Endothelial cell (in vitro differentiated cells): Measurements from ENCODE around the gene DALRD3. TPM values are rescaled to one million over a fixed set of nuclear protein-coding genes. Genes with fewer than 3 reads are reported as not detected.

Experiments
- DNase-seq: peaks from one replicate; pipeline ENCODE4 v3.0.0; 2021; ENCODE audit warnings: low spot score
- H3K27ac Mint-ChIP-seq: one replicate; pipeline ENCODE4 v1.8.0; 2021; ENCODE audit warnings: mixed read lengths, inconsistent platforms; ENCODE audit not compliant: unreplicated experiment
- H3K27me3 Mint-ChIP-seq: one replicate; pipeline ENCODE4 v1.8.0; 2021; ENCODE audit warnings: mild to moderate bottlenecking, moderate library complexity, mixed read lengths, inconsistent platforms; ENCODE audit not compliant: unreplicated experiment
- H3K36me3 Mint-ChIP-seq: one replicate; pipeline ENCODE4 v1.8.0; 2021; ENCODE audit warnings: mild to moderate bottlenecking, low read depth, mixed read lengths, inconsistent platforms; ENCODE audit not compliant: unreplicated experiment
- H3K4me1 Mint-ChIP-seq: one replicate; pipeline ENCODE4 v1.8.0; 2021; ENCODE audit warnings: mild to moderate bottlenecking, mixed read lengths, inconsistent platforms; ENCODE audit not compliant: unreplicated experiment
- H3K4me3 Mint-ChIP-seq: one replicate; pipeline ENCODE4 v1.8.0; 2021; ENCODE audit warnings: mild to moderate bottlenecking, mixed read lengths, inconsistent platforms; ENCODE audit not compliant: unreplicated experiment
- H3K9me3 Mint-ChIP-seq: one replicate; pipeline ENCODE4 v1.8.0; 2021; ENCODE audit warnings: mixed read lengths, inconsistent platforms; ENCODE audit not compliant: unreplicated experiment
- CTCF ChIP-seq: fragments of 200-600 bp; sonication (generic); IDR thresholded peaks from one replicate; pipeline ENCODE4 v1.5.0; 2021; ENCODE audit warnings: antibody characterized with exemption; ENCODE audit not compliant: unreplicated experiment
- total RNA-seq: library from RNA; stranded (reverse); fragmentation: NEBNext Ultra II Directional; extraction: Animal tissue kit (Norgen Biotek cat#: 25700); gene quantifications from one replicate; pipeline ENCODE4 v1.2.1, GENCODE V29; 2021; ENCODE audit not compliant: unreplicated experiment

Gene DALRD3
- total RNA-seq, 1 donor from 2014 or later: 27.8 TPM

- no peak for DNase-seq
- Mint-ChIP-seq H3K4me1 (peaks cover 15% of the 10 kb centered on the region), H3K4me3 (no peak overlapping the region), H3K27ac (no peak overlapping the region), H3K36me3 (peaks cover 4% of the 10 kb centered on the region), H3K27me3 (peaks cover 8% of the 10 kb centered on the region), H3K9me3 (no peaks in the 10 kb centered on the region)
- TF ChIP-seq CTCF: no peak
Measured at GRCh38 chr3:49005303-49005680, 13.1 kb downstream of the DALRD3 start.

DNA sequence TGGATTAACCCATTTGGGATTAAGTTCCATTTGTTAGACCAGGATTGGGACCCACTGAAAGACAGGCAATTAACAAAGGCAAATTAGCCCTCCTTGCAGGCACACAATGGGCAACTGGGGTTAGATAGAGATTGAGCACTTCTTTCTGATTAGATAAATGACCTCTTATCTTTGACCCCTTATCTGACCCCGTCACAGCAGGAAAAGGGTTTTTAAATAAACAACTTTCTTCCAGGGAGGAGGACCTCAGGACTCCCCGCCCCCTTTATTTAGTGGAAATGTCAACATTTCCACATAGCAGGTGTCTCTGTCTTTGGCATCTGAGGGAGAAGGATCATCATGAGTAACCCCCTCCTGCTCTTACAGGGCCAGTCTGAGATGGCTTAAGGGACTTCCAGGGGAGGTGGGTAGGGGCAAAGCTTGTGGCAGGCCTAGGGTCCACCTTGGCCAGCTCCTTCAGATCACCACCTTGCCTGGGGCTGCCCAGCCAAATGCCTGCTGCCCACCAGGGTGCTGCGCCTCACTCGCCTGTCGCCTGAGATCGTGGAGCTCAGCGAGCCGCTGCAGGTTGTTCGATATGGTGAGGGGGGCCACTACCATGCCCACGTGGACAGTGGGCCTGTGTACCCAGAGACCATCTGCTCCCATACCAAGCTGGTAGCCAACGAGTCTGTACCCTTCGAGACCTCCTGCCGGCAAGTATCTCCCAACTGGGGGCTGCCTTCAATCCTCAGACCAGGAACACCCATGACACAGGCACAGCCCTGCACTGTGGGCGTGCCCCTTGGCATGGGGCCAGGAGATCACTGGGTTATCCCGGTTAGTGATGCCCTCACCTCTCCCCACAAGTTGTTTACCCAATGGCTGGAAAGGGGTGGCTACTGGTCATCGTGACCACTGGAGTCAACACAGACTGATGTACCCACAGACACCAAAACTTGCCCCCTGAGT, 13.8 kb downstream of the DALRD3 start:
- Mint-ChIP-seq H3K27ac (no peak overlapping the region), H3K36me3 (peaks cover 7% of the 10 kb centered on the region), H3K4me3 (no peak overlapping the region), H3K4me1 (peaks cover 15% of the 10 kb centered on the region), H3K27me3 (peaks cover 8% of the 10 kb centered on the region), H3K9me3 (no peaks in the 10 kb centered on the region)
- TF ChIP-seq CTCF: no peak
- no peak for DNase-seq

DNA sequence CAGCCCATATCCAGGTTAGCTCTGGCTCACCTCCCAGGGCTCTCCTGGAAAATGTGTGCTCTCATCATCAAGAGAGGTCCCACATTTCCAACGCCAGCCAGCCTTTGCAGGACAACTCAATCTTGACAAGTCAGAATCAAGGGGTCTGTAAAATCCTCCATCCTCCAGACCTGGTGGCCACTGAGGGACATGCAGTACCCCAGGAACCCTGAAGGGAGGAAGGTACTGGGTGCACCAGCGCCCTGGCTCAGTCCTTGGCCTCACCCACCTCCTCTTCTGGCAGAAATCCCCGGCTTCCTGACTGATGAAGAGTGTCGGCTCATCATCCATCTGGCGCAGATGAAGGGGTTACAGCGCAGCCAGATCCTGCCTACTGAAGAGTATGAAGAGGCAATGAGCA, 17.2 kb downstream of the DALRD3 start:
- no peak overlapping the region for H3K4me3 Mint-ChIP-seq
- H3K27me3 Mint-ChIP-seq: peaks cover 2% of the 10 kb centered on the region
- TF ChIP-seq CTCF: no peak
- no peaks in the 10 kb centered on the region for H3K9me3 Mint-ChIP-seq
- no peaks in the 10 kb centered on the region for H3K4me1 Mint-ChIP-seq
- H3K36me3 Mint-ChIP-seq: peaks cover 7% of the 10 kb centered on the region
- no peak overlapping the region for H3K27ac Mint-ChIP-seq
- no peak for DNase-seq

GRCh38 chr3:48999085-48999858, 19.1 kb downstream of the DALRD3 start:
- no peak for DNase-seq
- Mint-ChIP-seq H3K36me3 (peaks cover 12% of the 10 kb centered on the region), H3K27ac (no peak overlapping the region), H3K27me3 (peaks cover 2% of the 10 kb centered on the region), H3K4me3 (no peak overlapping the region), H3K4me1 (no peaks in the 10 kb centered on the region), H3K9me3 (no peaks in the 10 kb centered on the region)
- no peak for TF ChIP-seq CTCF
